ENCODE results near the gene TMEM219.

DNA sequence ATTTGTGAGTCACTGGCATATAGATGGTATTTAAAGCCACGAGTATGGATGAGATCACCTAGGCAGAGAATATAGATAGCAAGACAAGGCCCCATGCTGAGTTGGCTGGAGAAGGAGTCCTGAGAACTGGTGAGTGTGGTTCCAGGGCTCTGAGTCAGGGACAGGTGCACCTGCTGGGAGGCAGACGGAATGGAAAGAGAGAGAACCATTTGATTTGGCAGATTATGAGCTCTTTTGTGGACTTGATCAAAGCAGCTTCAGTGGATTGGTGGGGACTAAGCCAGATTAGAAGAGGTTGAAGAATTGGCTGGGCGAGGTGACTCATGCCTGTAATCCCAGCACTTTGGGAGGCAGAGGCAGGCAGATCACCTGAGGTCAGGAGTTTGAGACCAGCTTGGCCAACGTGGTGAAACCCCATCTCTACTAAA is 56.9 kb downstream of the TMEM219 start:
- TF ChIP-seq POLR2A (IDR thresholded peaks at IDR 0.05) (no peak), CTCF (IDR thresholded peaks at IDR 0.05) (no peak)

All from right lobe of liver (tissue), 4 donors.